ENCODE results near the gene ZNF580. TPM values are rescaled to one million over a fixed set of nuclear protein-coding genes. Genes with fewer than 3 reads are reported as not detected.

Gene ZNF580
- total and polyA plus RNA-seq, 2 of the 13 experiments (the other 11 are each of a cell fraction or from before 2014, with no cell fraction given) = 4.4 to 6.0 TPM

DNA sequence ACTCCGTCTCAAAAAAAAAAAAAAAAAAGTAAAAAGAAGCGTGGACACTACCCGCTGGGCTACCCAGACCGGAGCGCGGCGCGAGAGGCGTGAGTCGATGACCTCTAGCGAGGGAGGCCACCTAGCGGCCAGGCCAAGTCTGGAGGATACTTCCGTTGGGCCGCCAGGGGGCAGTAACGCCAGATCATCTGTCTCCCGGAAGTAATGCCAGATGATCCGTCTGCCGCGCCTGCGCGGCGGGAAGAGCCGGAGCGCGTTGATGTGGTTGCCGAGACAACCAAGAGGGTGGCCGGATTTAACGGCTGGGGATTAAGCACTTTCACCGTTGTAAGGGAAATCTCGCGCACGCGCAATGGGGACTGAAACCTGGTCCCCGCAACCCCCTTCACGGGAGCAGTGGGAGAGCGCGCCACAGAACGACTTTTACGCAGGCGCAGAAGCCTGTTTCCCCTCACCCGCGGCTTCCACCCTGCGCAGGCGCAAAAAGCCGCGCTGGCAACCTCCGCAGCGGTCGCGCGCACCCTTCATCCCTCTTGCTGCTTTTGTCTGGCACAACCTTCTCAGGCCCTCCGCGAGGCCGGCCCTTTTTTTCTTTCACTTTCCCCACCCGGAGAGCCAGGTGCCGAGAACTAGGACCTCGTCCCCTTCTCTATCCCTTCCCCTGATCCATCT is 13.0 kb downstream of the ZNF580 start (continued):
- TF ChIP-seq TERF1 (CRISPR knock-in tag; IDR thresholded peaks at IDR 0.05) = no peak
- TF ChIP-seq SP5 (CRISPR knock-in tag; IDR thresholded peaks at IDR 0.05; ENCODE audit: borderline replicate concordance, low read depth) = 0 out of 2 replicates have a peak, but pooled peaks have one; percentile 16
- TF ChIP-seq KLF15 (CRISPR knock-in tag; IDR thresholded peaks at IDR 0.05; ENCODE audit: borderline replicate concordance) = no peak; the same call in 1 of the 2 replicates
- TF ChIP-seq, protein P1, sequence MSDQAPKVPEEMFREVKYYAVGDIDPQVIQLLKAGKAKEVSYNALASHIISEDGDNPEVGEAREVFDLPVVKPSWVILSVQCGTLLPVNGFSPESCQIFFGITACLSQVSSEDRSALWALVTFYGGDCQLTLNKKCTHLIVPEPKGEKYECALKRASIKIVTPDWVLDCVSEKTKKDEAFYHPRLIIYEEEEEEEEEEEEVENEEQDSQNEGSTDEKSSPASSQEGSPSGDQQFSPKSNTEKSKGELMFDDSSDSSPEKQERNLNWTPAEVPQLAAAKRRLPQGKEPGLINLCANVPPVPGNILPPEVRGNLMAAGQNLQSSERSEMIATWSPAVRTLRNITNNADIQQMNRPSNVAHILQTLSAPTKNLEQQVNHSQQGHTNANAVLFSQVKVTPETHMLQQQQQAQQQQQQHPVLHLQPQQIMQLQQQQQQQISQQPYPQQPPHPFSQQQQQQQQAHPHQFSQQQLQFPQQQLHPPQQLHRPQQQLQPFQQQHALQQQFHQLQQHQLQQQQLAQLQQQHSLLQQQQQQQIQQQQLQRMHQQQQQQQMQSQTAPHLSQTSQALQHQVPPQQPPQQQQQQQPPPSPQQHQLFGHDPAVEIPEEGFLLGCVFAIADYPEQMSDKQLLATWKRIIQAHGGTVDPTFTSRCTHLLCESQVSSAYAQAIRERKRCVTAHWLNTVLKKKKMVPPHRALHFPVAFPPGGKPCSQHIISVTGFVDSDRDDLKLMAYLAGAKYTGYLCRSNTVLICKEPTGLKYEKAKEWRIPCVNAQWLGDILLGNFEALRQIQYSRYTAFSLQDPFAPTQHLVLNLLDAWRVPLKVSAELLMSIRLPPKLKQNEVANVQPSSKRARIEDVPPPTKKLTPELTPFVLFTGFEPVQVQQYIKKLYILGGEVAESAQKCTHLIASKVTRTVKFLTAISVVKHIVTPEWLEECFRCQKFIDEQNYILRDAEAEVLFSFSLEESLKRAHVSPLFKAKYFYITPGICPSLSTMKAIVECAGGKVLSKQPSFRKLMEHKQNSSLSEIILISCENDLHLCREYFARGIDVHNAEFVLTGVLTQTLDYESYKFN (CRISPR knock-in tag; conservative IDR thresholded peaks at IDR 0.05) = peak; percentile 21; the same call in 1 of the 2 replicates
- TF ChIP-seq ZNF496 (CRISPR knock-in tag; IDR thresholded peaks at IDR 0.05; ENCODE audit: insufficient replicate concordance) = no peak
- 0 out of 2 replicates have a peak, but pooled peaks have one; percentile 39 for TF ChIP-seq ZNF276 (CRISPR knock-in tag; IDR thresholded peaks at IDR 0.05; ENCODE audit: low read depth)
- TF ChIP-seq HOXD1 (CRISPR knock-in tag; IDR thresholded peaks at IDR 0.05) = no peak
- peak; percentile 6; the same call in 1 of the 2 replicates for TF ChIP-seq SP140L (CRISPR knock-in tag; IDR thresholded peaks at IDR 0.05; ENCODE audit: borderline replicate concordance)
- TF ChIP-seq ZFAT (CRISPR knock-in tag; conservative IDR thresholded peaks at IDR 0.05) = no peak
- TF ChIP-seq, protein P2, sequence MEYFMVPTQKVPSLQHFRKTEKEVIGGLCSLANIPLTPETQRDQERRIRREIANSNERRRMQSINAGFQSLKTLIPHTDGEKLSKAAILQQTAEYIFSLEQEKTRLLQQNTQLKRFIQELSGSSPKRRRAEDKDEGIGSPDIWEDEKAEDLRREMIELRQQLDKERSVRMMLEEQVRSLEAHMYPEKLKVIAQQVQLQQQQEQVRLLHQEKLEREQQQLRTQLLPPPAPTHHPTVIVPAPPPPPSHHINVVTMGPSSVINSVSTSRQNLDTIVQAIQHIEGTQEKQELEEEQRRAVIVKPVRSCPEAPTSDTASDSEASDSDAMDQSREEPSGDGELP (IDR thresholded peaks at IDR 0.05; ENCODE audit: borderline replicate concordance, low read depth) = peak; percentile 80; the same call in 1 of the 2 replicates
- TF ChIP-seq, protein P3, sequence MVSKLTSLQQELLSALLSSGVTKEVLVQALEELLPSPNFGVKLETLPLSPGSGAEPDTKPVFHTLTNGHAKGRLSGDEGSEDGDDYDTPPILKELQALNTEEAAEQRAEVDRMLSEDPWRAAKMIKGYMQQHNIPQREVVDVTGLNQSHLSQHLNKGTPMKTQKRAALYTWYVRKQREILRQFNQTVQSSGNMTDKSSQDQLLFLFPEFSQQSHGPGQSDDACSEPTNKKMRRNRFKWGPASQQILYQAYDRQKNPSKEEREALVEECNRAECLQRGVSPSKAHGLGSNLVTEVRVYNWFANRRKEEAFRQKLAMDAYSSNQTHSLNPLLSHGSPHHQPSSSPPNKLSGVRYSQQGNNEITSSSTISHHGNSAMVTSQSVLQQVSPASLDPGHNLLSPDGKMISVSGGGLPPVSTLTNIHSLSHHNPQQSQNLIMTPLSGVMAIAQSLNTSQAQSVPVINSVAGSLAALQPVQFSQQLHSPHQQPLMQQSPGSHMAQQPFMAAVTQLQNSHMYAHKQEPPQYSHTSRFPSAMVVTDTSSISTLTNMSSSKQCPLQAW (CRISPR knock-in tag; IDR thresholded peaks at IDR 0.05) = peak; percentile 82
- no peak for TF ChIP-seq ZNF550 (CRISPR knock-in tag; IDR thresholded peaks at IDR 0.05; ENCODE audit: borderline replicate concordance)
- no peak for TF ChIP-seq ZNF800 (CRISPR knock-in tag; IDR thresholded peaks at IDR 0.05)
- TF ChIP-seq PHF20 (CRISPR knock-in tag; IDR thresholded peaks at IDR 0.05) = peak; percentile 91
- TF ChIP-seq ZNF891 (CRISPR knock-in tag; IDR thresholded peaks at IDR 0.05) = peak; percentile 54; the same call in 1 of the 2 replicates
- TF ChIP-seq TRIM24 (CRISPR knock-in tag; IDR thresholded peaks at IDR 0.05) = no peak
